ENCODE results near the gene CNOT4. TPM values are rescaled to one million over a fixed set of nuclear protein-coding genes. Genes with fewer than 3 reads are reported as not detected.

CNOT4 gene
- total and polyA plus RNA-seq, 2 donors (not counting 1 experiment from before 2014, with no cell fraction given) = 14.9 to 15.9 TPM

DNA sequence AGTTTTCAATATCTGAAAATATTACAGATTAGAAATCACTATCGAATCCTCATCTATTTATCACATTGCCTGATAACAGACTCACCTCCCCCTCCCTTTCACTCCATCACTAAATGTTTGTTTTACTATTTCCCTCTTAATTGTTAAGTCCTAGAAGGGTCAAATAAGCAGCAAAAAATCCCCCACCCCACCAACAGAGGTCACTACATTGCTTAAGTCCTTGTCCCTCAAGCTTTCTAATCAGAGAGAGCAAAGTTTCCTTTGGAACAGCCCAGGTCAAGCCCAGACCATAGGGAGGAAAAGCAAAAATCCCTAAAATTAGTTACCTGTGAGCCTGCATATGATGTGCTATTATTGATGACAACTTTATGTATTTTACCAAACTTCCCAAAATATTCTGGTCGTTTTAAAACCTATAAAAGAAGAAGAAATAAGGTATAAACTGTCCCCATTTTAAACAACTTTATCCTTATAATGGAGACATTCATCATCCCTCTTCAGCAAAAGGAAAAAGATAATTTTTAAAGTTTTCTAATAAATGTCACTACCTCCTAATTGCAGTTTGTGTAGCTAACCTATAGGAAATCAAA is 95.0 kb downstream of the CNOT4 start:
- Histone ChIP-seq H2AFZ (ENCODE audit: low read length) (no peak overlapping the region), H3K27ac (ENCODE audit: insufficient read depth, low read length) (no peak overlapping the region), H3K4me1 (ENCODE audit: control insufficient read depth, extremely low read depth, insufficient read depth, low read length) (no peaks in the 10 kb centered on the region), H3K9ac (ENCODE audit: insufficient read depth, low read length) (no peak overlapping the region), H3K27me3 (ENCODE audit: control insufficient read depth, insufficient read depth, low read length) (no peaks in the 10 kb centered on the region), H3K36me3 (ENCODE audit: control insufficient read depth, insufficient read depth, low read length) (peaks cover 2% of the 10 kb centered on the region), H3K4me2 (ENCODE audit: extremely low read depth, insufficient read depth, low read length) (no peak overlapping the region), H3K79me2 (ENCODE audit: control insufficient read depth, insufficient read depth, low read length) (no peaks in the 10 kb centered on the region), H3K9me3 (ENCODE audit: control insufficient read depth, insufficient read depth, low read depth, low read length) (no peaks in the 10 kb centered on the region), H4K20me1 (ENCODE audit: control insufficient read depth, extremely low read depth, insufficient read depth, low read length) (no peaks in the 10 kb centered on the region), H3K4me3 (replicated peaks in 1 of 4; ENCODE audit: control extremely low read depth in 1 of 4, insufficient read depth in 1 of 4, low read depth in 3 of 4, low read length in 4 of 4) (no peak overlapping the region)
- DNase-seq (ENCODE audit: low read depth in 2 of 2) = peak; percentile 52 to 78
- TF ChIP-seq, protein P1, sequence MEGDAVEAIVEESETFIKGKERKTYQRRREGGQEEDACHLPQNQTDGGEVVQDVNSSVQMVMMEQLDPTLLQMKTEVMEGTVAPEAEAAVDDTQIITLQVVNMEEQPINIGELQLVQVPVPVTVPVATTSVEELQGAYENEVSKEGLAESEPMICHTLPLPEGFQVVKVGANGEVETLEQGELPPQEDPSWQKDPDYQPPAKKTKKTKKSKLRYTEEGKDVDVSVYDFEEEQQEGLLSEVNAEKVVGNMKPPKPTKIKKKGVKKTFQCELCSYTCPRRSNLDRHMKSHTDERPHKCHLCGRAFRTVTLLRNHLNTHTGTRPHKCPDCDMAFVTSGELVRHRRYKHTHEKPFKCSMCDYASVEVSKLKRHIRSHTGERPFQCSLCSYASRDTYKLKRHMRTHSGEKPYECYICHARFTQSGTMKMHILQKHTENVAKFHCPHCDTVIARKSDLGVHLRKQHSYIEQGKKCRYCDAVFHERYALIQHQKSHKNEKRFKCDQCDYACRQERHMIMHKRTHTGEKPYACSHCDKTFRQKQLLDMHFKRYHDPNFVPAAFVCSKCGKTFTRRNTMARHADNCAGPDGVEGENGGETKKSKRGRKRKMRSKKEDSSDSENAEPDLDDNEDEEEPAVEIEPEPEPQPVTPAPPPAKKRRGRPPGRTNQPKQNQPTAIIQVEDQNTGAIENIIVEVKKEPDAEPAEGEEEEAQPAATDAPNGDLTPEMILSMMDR (conservative IDR thresholded peaks at IDR 0.05 in 1 of 2, IDR thresholded peaks at IDR 0.05 in 1 of 2; ENCODE audit: low read depth in 1 of 2, low read length in 2 of 2) = peak; percentile 58 to 70
- TF ChIP-seq EZH2 (IDR thresholded peaks at IDR 0.05; ENCODE audit: low read length, missing control alignments) = no peak

GRCh38 chr7:135414208-135414607 is 95.7 kb downstream of the CNOT4 start:
- no peaks in the 10 kb centered on the region for H4K20me1 ChIP-seq (ENCODE audit: control insufficient read depth, extremely low read depth, insufficient read depth, low read length)
- no peaks in the 10 kb centered on the region for H3K4me1 ChIP-seq (ENCODE audit: control insufficient read depth, extremely low read depth, insufficient read depth, low read length)
- no peaks in the 10 kb centered on the region for H3K79me2 ChIP-seq (ENCODE audit: control insufficient read depth, insufficient read depth, low read length)
- H2AFZ ChIP-seq (ENCODE audit: low read length) = no peak overlapping the region
- H3K4me3 ChIP-seq (replicated peaks in 1 of 4; ENCODE audit: control extremely low read depth in 1 of 4, insufficient read depth in 1 of 4, low read depth in 3 of 4, low read length in 4 of 4) = no peak overlapping the region
- no peak overlapping the region for H3K27ac ChIP-seq (ENCODE audit: insufficient read depth, low read length)
- H3K36me3 ChIP-seq (ENCODE audit: control insufficient read depth, insufficient read depth, low read length) = peaks cover 2% of the 10 kb centered on the region
- H3K9ac ChIP-seq (ENCODE audit: insufficient read depth, low read length) = no peak overlapping the region
- H3K9me3 ChIP-seq (ENCODE audit: control insufficient read depth, insufficient read depth, low read depth, low read length) = no peaks in the 10 kb centered on the region
- no peak overlapping the region for H3K4me2 ChIP-seq (ENCODE audit: extremely low read depth, insufficient read depth, low read length)
- no peak for DNase-seq (ENCODE audit: low read depth in 2 of 2)
- TF ChIP-seq, protein P1 (conservative IDR thresholded peaks at IDR 0.05 in 1 of 2, IDR thresholded peaks at IDR 0.05 in 1 of 2; ENCODE audit: low read depth in 1 of 2, low read length in 2 of 2) = no peak
- no peaks in the 10 kb centered on the region for H3K27me3 ChIP-seq (ENCODE audit: control insufficient read depth, insufficient read depth, low read length)

DNA sequence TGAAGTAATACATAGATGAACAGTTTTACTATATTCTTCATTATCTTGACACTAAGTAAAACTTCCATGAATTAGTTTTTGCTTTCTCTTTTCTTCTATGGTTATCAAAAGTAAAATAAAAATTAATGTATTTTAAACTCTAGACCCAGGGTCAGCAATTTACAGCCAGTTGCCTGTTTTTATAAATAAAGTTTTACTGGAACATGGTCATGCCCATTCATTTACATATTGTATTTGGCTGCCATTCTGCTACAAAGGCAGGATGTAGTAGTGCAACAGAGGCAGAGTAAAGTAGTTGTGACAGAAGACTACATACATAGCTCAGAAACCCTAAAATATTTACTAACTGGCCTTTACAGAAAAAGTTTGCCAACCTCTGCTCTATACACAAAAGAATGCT is 98.8 kb downstream of the CNOT4 start:
- Histone ChIP-seq H3K27me3 (ENCODE audit: control insufficient read depth, insufficient read depth, low read length) (no peaks in the 10 kb centered on the region), H3K4me3 (replicated peaks in 1 of 4; ENCODE audit: control extremely low read depth in 1 of 4, insufficient read depth in 1 of 4, low read depth in 3 of 4, low read length in 4 of 4) (no peak overlapping the region), H3K9me3 (ENCODE audit: control insufficient read depth, insufficient read depth, low read depth, low read length) (no peaks in the 10 kb centered on the region), H3K79me2 (ENCODE audit: control insufficient read depth, insufficient read depth, low read length) (no peaks in the 10 kb centered on the region), H2AFZ (ENCODE audit: low read length) (no peak overlapping the region), H3K36me3 (ENCODE audit: control insufficient read depth, insufficient read depth, low read length) (no peaks in the 10 kb centered on the region), H3K4me1 (ENCODE audit: control insufficient read depth, extremely low read depth, insufficient read depth, low read length) (no peaks in the 10 kb centered on the region), H3K9ac (ENCODE audit: insufficient read depth, low read length) (no peak overlapping the region), H3K27ac (ENCODE audit: insufficient read depth, low read length) (no peak overlapping the region), H4K20me1 (ENCODE audit: control insufficient read depth, extremely low read depth, insufficient read depth, low read length) (no peaks in the 10 kb centered on the region), H3K4me2 (ENCODE audit: extremely low read depth, insufficient read depth, low read length) (no peak overlapping the region)
- no peak for DNase-seq (ENCODE audit: low read depth in 2 of 2)
- TF ChIP-seq, protein P1 (conservative IDR thresholded peaks at IDR 0.05 in 1 of 2, IDR thresholded peaks at IDR 0.05 in 1 of 2; ENCODE audit: low read depth in 1 of 2, low read length in 2 of 2) = no peak
- TF ChIP-seq EZH2 (IDR thresholded peaks at IDR 0.05; ENCODE audit: low read length, missing control alignments) = no peak

Data from fibroblast of lung (primary cell).